ENCODE results near the gene CAMK2D.

CAMK2D gene

GRCh38 chr4:113638562-113638832 lies 123.0 kb downstream of the CAMK2D start:
- Mint-ChIP-seq H3K27me3 (peaks cover 2% of the 10 kb centered on the region), H3K27ac (peak overlapping the region; percentile 31), H3K4me3 (no peak overlapping the region)

DNA sequence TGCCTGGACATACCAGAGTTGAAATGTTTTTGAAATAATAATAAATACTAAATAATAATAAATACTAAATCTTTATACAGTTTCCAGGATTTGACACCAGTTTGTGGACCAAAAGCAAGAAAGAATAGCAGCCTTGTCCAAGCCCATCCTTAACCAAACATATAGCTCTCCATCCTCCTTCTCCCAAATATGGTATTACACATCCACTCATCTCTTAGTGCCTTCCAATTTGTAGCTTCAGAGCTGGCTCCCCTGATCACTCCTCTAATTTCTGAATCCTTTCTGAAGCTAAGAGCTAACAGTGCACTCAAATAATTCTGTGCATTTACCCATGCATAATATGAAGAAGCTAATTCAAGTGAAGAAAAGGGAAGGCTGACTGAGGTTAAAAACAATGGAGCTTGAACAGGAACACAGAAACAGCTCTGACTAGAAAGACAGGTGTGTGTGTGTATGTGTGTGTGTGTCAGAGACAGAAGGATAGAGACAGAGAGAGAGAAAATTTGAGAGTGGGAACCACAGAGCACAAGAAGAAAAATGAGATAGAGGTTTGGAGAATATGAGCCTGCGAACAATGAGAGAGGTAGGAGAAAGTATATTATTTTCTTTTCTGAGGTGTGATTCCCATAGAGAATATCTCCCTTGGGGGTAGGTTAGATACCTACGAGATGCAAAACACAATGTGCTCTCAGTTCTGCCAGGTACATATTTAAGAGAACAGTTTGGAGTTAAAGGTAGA lies 123.5 kb downstream of the CAMK2D start:
- peaks cover 52% of the 10 kb centered on the region for H3K4me1 Mint-ChIP-seq
- H3K9me3 Mint-ChIP-seq: no peaks in the 10 kb centered on the region
- H3K27ac Mint-ChIP-seq: peak overlapping the region; percentile 31
- ATAC-seq: no peak
- no peak for DNase-seq
- no peak overlapping the region for H3K4me3 Mint-ChIP-seq
- H3K36me3 Mint-ChIP-seq (ENCODE audit: low read depth): peaks cover 24% of the 10 kb centered on the region
- H3K27me3 Mint-ChIP-seq: peaks cover 2% of the 10 kb centered on the region

More at GRCh38 chr4:113638562-113638832, 123.0 kb downstream of the CAMK2D start:
- ATAC-seq (no peak), DNase-seq (no peak)
- H3K4me1 Mint-ChIP-seq: peaks cover 55% of the 10 kb centered on the region
- H3K36me3 Mint-ChIP-seq (ENCODE audit: low read depth): peaks cover 21% of the 10 kb centered on the region
- H3K9me3 Mint-ChIP-seq: no peaks in the 10 kb centered on the region

GRCh38 chr4:113637363-113637762 lies 124.2 kb downstream of the CAMK2D start:
- peaks cover 24% of the 10 kb centered on the region for H3K36me3 Mint-ChIP-seq (ENCODE audit: low read depth)
- H3K27me3 Mint-ChIP-seq: peaks cover 2% of the 10 kb centered on the region
- peak overlapping the region; percentile 82 for H3K27ac Mint-ChIP-seq
- ATAC-seq (no peak), DNase-seq (no peak)
- no peak overlapping the region for H3K4me3 Mint-ChIP-seq
- H3K4me1 Mint-ChIP-seq: peaks cover 52% of the 10 kb centered on the region
- no peaks in the 10 kb centered on the region for H3K9me3 Mint-ChIP-seq

- Mint-ChIP-seq H3K4me3 (peak overlapping the region; percentile 53), H3K36me3 (ENCODE audit: low read depth) (peaks cover 23% of the 10 kb centered on the region), H3K9me3 (no peaks in the 10 kb centered on the region), H3K27me3 (peaks cover 2% of the 10 kb centered on the region), H3K27ac (peak overlapping the region; percentile 82), H3K4me1 (peaks cover 49% of the 10 kb centered on the region)
- DNase-seq (peak; percentile 18), ATAC-seq (peak; percentile 83)
Observed at GRCh38 chr4:113636877-113637276, 124.7 kb downstream of the CAMK2D start.

DNA sequence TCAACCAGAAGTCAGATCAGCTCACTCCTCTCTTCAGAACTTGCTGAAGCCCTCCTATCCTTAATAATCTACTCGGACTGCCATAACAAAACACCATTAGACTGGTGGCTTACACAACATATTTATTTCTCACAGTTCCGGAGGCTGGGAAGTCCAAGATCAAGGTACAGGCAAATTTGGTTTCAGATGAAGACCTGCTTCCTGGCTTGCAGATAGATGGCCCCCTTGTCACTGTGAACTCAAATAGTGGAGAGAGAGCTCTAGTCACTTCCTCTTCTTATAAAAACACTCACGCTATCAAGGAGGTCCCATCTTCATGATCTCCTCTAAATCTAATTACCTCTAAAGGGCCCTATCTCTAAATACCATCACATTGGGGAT lies 125.1 kb downstream of the CAMK2D start:
- DNase-seq (no peak), ATAC-seq (peak; percentile 60)
- Mint-ChIP-seq H3K4me1 (peaks cover 51% of the 10 kb centered on the region), H3K27ac (peak overlapping the region; percentile 82), H3K27me3 (peaks cover 2% of the 10 kb centered on the region), H3K36me3 (ENCODE audit: low read depth) (peaks cover 25% of the 10 kb centered on the region), H3K9me3 (no peaks in the 10 kb centered on the region), H3K4me3 (peak overlapping the region; percentile 53)

DNA sequence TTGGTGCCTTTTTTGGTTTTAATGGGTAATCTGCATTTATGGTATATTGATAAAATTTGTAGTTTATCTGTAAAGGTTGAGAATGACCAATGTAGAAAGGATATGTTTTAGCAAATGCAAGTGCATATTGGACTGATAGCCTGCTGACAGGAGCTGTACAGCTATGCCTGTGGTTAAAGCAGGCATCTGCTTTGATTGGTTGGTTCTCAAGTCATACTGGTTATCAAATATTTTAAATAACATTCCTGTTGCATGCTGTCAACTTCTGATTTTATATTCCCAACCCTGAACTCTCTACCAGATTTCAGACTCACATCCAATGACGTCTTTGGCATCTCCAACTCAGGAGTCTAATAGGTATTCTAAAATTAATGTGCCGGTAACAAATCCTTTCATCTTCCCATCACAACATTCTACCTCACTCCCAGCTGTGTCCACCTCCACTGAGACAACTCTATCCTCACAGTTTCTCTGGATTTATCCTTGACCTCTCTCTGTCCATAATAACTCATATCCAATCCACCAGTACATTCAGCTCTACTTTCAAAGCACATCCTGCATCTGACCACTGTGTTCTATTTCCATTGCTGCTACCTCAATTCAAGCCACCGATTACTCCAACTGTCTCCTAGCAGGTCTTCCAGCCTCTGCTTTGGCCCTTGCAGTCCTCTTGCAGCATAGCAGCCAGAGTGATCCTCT lies 125.7 kb downstream of the CAMK2D start:
- Mint-ChIP-seq H3K9me3 (no peaks in the 10 kb centered on the region), H3K4me1 (peaks cover 54% of the 10 kb centered on the region), H3K27ac (peak overlapping the region; percentile 82), H3K4me3 (no peak overlapping the region), H3K36me3 (ENCODE audit: low read depth) (peaks cover 26% of the 10 kb centered on the region), H3K27me3 (peaks cover 2% of the 10 kb centered on the region)
- no peak for DNase-seq
- ATAC-seq: no peak

DNA sequence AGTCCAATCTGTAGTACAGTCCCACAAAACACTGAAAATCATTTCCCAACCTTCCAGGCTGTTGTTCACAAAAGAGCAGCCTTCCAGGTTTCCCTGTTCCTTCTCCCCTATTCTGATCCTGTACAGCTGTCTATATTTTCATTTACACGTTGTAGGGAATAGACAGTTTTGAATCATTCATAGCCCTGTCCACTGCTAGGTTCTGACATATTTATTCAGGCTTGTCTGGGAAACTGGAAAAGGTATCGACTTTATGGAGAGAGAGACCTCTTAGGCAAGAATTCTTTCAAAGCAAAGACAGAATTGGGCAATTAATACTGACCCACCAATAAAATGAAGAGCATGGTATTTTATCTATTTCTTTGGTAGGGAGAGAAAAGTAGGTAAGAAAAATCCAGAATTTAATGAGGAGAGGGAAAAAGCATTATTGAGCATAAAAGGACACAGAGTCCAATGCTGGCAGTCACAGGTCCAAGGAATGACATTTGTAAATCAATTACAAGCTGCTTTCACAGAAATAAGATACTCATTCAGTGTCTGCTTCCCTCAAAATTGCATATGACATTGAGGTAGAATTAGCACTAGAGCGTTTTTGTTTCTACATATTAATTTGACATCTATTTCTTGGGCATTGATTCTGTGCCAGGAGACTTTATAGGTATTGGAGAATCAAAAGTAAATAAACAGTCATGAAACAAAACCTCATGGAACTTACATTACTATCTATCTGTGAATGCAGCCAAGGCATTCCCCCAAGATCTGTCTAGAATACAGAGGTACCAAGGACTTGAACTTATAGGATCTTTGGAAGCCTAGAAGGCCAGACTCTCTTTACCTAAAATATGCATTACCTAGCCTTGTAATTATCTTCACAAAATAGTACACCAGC lies 127.2 kb downstream of the CAMK2D start:
- Mint-ChIP-seq H3K27me3 (peaks cover 2% of the 10 kb centered on the region), H3K4me3 (no peak overlapping the region), H3K27ac (no peak overlapping the region), H3K4me1 (peaks cover 51% of the 10 kb centered on the region), H3K9me3 (no peaks in the 10 kb centered on the region), H3K36me3 (ENCODE audit: low read depth) (peaks cover 25% of the 10 kb centered on the region)
- DNase-seq: no peak
- ATAC-seq: no peak

DNA sequence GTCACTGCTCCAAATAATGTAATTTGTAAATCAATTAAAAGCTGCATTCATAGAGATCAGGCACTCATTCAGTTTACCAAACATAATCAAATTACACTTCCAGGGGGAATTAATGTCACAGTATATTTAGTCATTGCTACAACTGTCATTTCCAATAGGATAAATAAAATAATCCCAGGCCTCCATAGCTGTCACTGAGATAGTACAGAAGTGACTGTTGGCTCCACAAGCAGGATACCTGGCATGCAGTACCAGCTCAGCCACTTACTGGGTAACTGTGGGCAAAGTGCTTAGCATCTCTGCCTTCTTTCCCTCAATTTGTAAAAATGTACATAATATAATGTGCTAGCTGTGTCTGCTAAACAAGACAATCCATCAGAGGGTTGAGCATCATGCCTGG lies 128.1 kb downstream of the CAMK2D start:
- peaks cover 2% of the 10 kb centered on the region for H3K27me3 Mint-ChIP-seq
- H3K27ac Mint-ChIP-seq: no peak overlapping the region
- peaks cover 46% of the 10 kb centered on the region for H3K4me1 Mint-ChIP-seq
- peaks cover 22% of the 10 kb centered on the region for H3K36me3 Mint-ChIP-seq (ENCODE audit: low read depth)
- no peak for DNase-seq
- H3K4me3 Mint-ChIP-seq: no peak overlapping the region
- ATAC-seq: no peak
- no peaks in the 10 kb centered on the region for H3K9me3 Mint-ChIP-seq

- H3K36me3 Mint-ChIP-seq (ENCODE audit: low read depth): peaks cover 35% of the 10 kb centered on the region
- H3K27ac Mint-ChIP-seq: no peak overlapping the region
- no peaks in the 10 kb centered on the region for H3K27me3 Mint-ChIP-seq
- H3K4me1 Mint-ChIP-seq: peaks cover 46% of the 10 kb centered on the region
- no peak for DNase-seq
- H3K4me3 Mint-ChIP-seq: no peak overlapping the region
- ATAC-seq: no peak
- no peaks in the 10 kb centered on the region for H3K9me3 Mint-ChIP-seq
Observed at GRCh38 chr4:113628711-113629110, 132.8 kb downstream of the CAMK2D start.

DNA sequence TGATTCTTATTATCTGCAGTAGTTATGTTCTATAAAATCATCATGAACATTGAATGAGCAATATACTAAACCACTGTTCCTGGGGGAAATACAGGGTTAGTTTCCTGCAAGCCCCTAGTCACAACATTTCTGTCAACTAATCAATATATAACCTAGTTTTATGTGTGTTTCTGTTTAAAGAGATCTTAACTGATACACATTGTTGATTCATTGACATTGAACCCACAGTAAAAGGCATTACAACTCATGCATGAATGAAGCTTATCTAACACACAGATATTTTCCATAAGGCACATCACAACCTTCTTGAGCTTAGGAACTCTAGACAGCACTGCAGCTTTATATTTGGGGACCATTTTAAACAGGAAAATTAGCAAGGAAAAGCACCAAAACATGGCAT lies 134.2 kb downstream of the CAMK2D start:
- Mint-ChIP-seq H3K9me3 (no peaks in the 10 kb centered on the region), H3K27me3 (no peaks in the 10 kb centered on the region), H3K27ac (no peak overlapping the region), H3K4me3 (no peak overlapping the region), H3K36me3 (ENCODE audit: low read depth) (peaks cover 36% of the 10 kb centered on the region), H3K4me1 (peaks cover 44% of the 10 kb centered on the region)
- DNase-seq (no peak), ATAC-seq (no peak)

GRCh38 chr4:113625902-113626301 lies 135.6 kb downstream of the CAMK2D start:
- DNase-seq (no peak), ATAC-seq (peak; percentile 89)
- Mint-ChIP-seq H3K27me3 (no peaks in the 10 kb centered on the region), H3K9me3 (no peaks in the 10 kb centered on the region), H3K27ac (peak overlapping the region; percentile 2), H3K36me3 (ENCODE audit: low read depth) (peaks cover 41% of the 10 kb centered on the region), H3K4me1 (peaks cover 46% of the 10 kb centered on the region), H3K4me3 (no peak overlapping the region)

DNA sequence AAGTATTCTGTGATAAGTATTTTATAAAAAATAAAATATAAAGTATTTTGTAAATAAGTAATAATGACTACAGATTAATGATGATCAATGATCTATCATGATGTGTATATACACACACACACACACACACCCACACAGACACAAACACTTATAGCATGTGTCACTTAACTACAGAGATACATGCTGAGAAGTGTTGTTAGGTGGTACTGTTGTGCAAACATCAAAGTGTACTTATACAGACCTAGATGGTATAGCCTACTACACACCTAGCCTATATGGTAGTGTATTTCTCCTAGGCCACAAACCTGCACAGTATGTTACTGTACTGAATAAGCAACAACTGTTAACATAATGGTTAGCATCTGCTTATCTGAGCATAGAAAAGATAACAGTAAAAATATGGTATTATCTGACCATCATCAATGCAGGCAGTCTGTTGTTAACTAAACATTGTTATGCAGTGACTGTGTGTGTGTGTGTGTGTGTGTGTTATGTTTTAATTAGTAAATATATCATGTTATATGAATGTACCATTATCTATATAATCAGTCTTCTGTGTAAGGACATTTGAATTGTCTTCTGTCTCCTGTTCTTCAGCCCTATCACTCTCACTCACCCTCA lies 138.2 kb downstream of the CAMK2D start:
- no peak overlapping the region for H3K27ac Mint-ChIP-seq

DNA sequence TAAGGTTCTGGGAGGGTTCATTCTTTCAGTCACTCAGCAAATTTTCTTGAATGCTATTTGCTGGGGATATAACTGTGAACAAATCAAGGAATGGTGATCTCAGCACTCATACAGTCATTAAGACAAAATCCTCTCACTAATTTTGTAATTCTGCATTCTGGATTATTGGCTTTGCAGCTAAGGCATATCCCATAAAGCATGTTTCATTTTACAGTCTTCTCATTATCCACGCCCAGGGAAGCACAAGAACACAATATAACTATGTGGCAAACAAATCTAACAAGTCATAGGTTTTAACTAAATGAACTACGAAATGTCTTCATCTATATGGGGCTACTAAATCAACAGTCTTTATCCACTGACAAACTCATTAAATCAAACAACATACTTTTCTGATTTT lies 139.9 kb downstream of the CAMK2D start:
- H3K27ac Mint-ChIP-seq: no peak overlapping the region
- no peaks in the 10 kb centered on the region for H3K27me3 Mint-ChIP-seq
- ATAC-seq (no peak), DNase-seq (no peak)
- H3K4me3 Mint-ChIP-seq: no peak overlapping the region
- peaks cover 38% of the 10 kb centered on the region for H3K36me3 Mint-ChIP-seq (ENCODE audit: low read depth)
- peaks cover 31% of the 10 kb centered on the region for H3K4me1 Mint-ChIP-seq
- no peaks in the 10 kb centered on the region for H3K9me3 Mint-ChIP-seq

More for the DNA sequence above, 138.2 kb downstream of the CAMK2D start:
- H3K4me3 Mint-ChIP-seq: no peak overlapping the region
- H3K27me3 Mint-ChIP-seq: no peaks in the 10 kb centered on the region
- H3K4me1 Mint-ChIP-seq: peaks cover 34% of the 10 kb centered on the region
- H3K9me3 Mint-ChIP-seq: no peaks in the 10 kb centered on the region
- ATAC-seq (no peak), DNase-seq (no peak)
- peaks cover 38% of the 10 kb centered on the region for H3K36me3 Mint-ChIP-seq (ENCODE audit: low read depth)

DNA sequence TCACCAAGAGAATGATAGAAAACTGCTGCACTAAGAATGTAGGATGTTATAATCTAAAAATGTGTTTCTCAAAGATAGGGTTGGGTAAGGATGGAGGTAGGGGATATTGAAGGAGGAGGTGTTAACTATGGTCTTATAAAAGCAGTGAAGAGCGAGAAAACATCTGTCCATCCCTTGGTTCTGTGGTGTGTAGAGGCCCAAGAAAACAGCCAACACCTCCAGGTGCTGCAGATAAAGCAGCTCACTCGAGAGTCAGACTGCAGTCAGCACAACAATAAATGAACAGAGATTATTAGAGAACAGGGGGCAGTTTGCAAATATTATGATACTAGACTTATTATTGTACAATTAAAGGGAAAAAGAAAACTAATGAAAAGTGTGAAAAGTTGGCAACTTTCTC lies 141.5 kb downstream of the CAMK2D start:
- Mint-ChIP-seq H3K4me3 (no peak overlapping the region), H3K36me3 (ENCODE audit: low read depth) (peaks cover 28% of the 10 kb centered on the region), H3K27me3 (no peaks in the 10 kb centered on the region), H3K27ac (no peak overlapping the region), H3K9me3 (no peaks in the 10 kb centered on the region), H3K4me1 (peaks cover 22% of the 10 kb centered on the region)
- DNase-seq: no peak
- no peak for ATAC-seq
